NCI-H2227 treated with DMSO at 0.1 percent for 48 hours (cell line): ENCODE results near the gene ZFX.

ENCODE experiments used
- DNase-seq: peaks from one replicate; lab custom pipeline; 2025; lab: John Stamatoyannopoulos, UW

The ZFX gene

GRCh38 chrX:24202465-24203031 lies 53.0 kb downstream of the ZFX start:
- DNase-seq: no peak

- DNase-seq: no peak
Measured at GRCh38 chrX:24203072-24203808, 53.7 kb downstream of the ZFX start.

GRCh38 chrX:24204331-24204730 lies 54.8 kb downstream of the ZFX start:
- no peak for DNase-seq

- DNase-seq: no peak
Measured at GRCh38 chrX:24204958-24205357, 55.4 kb downstream of the ZFX start.

GRCh38 chrX:24207826-24208225 lies 58.3 kb downstream of the ZFX start:
- DNase-seq: no peak

- DNase-seq: no peak
Measured at GRCh38 chrX:24208496-24209240, 59.1 kb downstream of the ZFX start.

- DNase-seq: no peak
Measured at GRCh38 chrX:24210190-24210589, 60.7 kb downstream of the ZFX start.

- no peak for DNase-seq
Measured at GRCh38 chrX:24214568-24214967, 65.0 kb downstream of the ZFX start.

- no peak for DNase-seq
Measured at GRCh38 chrX:24215272-24215671, 65.7 kb downstream of the ZFX start.

GRCh38 chrX:24216037-24216436 lies 66.5 kb downstream of the ZFX start:
- no peak for DNase-seq

- no peak for DNase-seq
Measured at GRCh38 chrX:24216827-24217226, 67.3 kb downstream of the ZFX start.

- DNase-seq: no peak
Measured at GRCh38 chrX:24219320-24219719, 69.8 kb downstream of the ZFX start.

GRCh38 chrX:24221872-24222271 lies 72.3 kb downstream of the ZFX start:
- no peak for DNase-seq

- DNase-seq: no peak
Measured at GRCh38 chrX:24225265-24225664, 75.7 kb downstream of the ZFX start.

GRCh38 chrX:24226176-24226575 lies 76.6 kb downstream of the ZFX start:
- DNase-seq: no peak

- no peak for DNase-seq
Measured at GRCh38 chrX:24228596-24228995, 79.1 kb downstream of the ZFX start.

- DNase-seq: no peak
Measured at GRCh38 chrX:24229400-24229879, 79.9 kb downstream of the ZFX start.

GRCh38 chrX:24229976-24230375 lies 80.4 kb downstream of the ZFX start:
- DNase-seq: no peak

GRCh38 chrX:24231131-24231540 lies 81.6 kb downstream of the ZFX start:
- no peak for DNase-seq

- DNase-seq: no peak
Measured at GRCh38 chrX:24231641-24232179, 82.2 kb downstream of the ZFX start.

- DNase-seq: no peak
Measured at GRCh38 chrX:24232796-24233195, 83.3 kb downstream of the ZFX start.

GRCh38 chrX:24235084-24235710 lies 85.7 kb downstream of the ZFX start:
- no peak for DNase-seq
